ENCODE results near the gene PALD1. TPM values are rescaled to one million over a fixed set of nuclear protein-coding genes. Genes with fewer than 3 reads are reported as not detected.

Gene PALD1
- total RNA-seq, 4 donors from 2014 or later, result 1.4 to 5.2 (median 4.0) TPM

DNA sequence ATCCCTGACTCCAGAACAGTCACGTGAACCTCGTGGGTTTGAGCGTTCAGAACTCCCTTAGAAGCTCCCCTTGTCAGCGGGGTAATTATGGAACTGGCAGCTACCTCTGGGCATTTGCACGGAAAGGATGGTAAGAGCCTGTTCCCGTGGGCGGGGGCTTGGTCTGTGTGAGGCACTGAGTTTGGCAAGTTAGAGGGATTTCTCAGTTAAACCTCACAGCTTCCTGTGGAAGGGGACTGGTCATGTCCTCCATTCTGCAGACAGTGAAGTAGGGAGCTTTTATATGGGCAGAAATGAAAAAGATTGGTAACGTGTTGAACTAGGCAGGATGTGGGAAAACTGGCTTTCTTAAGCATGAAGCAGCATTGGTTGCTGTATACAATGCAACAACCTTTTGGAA is 16.0 kb downstream of the PALD1 start:
- Histone ChIP-seq H3K27ac (peak overlapping the region; percentile 35 to 53 (median 46)), H3K36me3 (no peaks in the 10 kb centered on the region), H3K4me1 (peaks cover 0 to 26% (median 2%) of the 10 kb centered on the region in 4 donors), H3K9me3 (no peaks in the 10 kb centered on the region), H3K27me3 (no peaks in the 10 kb centered on the region), H3K4me3 (no peak overlapping the region)
- intact Hi-C loops (cut with DNase I; ENCODE audit: low total_unique reads), result no loop called here
- 57 to 66% methylated on average over 4 to 8 of the region's 8 CpGs for WGBS, 2 donors (ENCODE audit: low coverage in 1 of 2)
- TF ChIP-seq, protein P1, sequence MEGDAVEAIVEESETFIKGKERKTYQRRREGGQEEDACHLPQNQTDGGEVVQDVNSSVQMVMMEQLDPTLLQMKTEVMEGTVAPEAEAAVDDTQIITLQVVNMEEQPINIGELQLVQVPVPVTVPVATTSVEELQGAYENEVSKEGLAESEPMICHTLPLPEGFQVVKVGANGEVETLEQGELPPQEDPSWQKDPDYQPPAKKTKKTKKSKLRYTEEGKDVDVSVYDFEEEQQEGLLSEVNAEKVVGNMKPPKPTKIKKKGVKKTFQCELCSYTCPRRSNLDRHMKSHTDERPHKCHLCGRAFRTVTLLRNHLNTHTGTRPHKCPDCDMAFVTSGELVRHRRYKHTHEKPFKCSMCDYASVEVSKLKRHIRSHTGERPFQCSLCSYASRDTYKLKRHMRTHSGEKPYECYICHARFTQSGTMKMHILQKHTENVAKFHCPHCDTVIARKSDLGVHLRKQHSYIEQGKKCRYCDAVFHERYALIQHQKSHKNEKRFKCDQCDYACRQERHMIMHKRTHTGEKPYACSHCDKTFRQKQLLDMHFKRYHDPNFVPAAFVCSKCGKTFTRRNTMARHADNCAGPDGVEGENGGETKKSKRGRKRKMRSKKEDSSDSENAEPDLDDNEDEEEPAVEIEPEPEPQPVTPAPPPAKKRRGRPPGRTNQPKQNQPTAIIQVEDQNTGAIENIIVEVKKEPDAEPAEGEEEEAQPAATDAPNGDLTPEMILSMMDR (IDR thresholded peaks at IDR 0.05), result no peak
- no peak for TF ChIP-seq POLR2A (IDR thresholded peaks at IDR 0.05)
- no peak for TF ChIP-seq EP300 (IDR thresholded peaks at IDR 0.05; ENCODE audit: low read depth)
- TF ChIP-seq POLR2AphosphoS5 (IDR thresholded peaks at IDR 0.05), result no peak
- in situ Hi-C loops (cut with MboI; ENCODE audit: low pct_ligation_motif_present in 1 of 4, low pct_unique_long_range_greater_than_20kb in 1 of 4, low sequenced_read_pairs in 3 of 4), result no loop called here
- no peak for DNase-seq

DNA sequence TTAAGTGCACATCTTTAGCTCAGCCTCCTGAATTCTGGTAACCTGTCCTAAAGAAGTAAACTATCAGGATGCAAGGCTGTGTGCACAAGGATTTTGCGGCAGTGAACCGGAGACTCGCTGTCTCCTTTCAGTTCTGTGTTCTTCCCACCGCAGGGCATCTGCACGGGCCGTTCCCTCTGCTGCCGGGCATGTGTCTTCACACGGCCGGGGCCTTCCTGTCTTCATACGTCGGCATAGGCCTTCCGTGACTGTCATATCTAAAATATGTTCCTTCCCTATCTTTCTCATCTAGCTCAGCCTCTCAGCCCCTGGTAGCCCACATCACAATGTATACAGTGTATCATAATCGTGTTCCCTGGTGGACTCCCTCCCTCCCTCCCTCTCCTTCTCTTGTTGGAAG is 16.4 kb downstream of the PALD1 start:
- TF ChIP-seq, protein P1 (IDR thresholded peaks at IDR 0.05), result no peak
- TF ChIP-seq EP300 (IDR thresholded peaks at IDR 0.05; ENCODE audit: low read depth), result peak; percentile 30
- peak; percentile 52 for DNase-seq
- H3K27ac ChIP-seq, result peak overlapping the region; percentile 35 to 53 (median 46)
- no peak overlapping the region for H3K4me3 ChIP-seq
- H3K27me3 ChIP-seq, result no peaks in the 10 kb centered on the region
- in situ Hi-C loops (cut with MboI; ENCODE audit: low pct_ligation_motif_present in 1 of 4, low pct_unique_long_range_greater_than_20kb in 1 of 4, low sequenced_read_pairs in 3 of 4), result no loop called here
- H3K36me3 ChIP-seq, result no peaks in the 10 kb centered on the region
- H3K9me3 ChIP-seq, result no peaks in the 10 kb centered on the region
- intact Hi-C loops (cut with DNase I; ENCODE audit: low total_unique reads), result no loop called here
- peaks cover 0 to 28% (median 2%) of the 10 kb centered on the region in 4 donors for H3K4me1 ChIP-seq
- WGBS, 2 donors (ENCODE audit: low coverage in 1 of 2), result 61 to 81% methylated on average over 13 of the region's 13 CpGs

DNA sequence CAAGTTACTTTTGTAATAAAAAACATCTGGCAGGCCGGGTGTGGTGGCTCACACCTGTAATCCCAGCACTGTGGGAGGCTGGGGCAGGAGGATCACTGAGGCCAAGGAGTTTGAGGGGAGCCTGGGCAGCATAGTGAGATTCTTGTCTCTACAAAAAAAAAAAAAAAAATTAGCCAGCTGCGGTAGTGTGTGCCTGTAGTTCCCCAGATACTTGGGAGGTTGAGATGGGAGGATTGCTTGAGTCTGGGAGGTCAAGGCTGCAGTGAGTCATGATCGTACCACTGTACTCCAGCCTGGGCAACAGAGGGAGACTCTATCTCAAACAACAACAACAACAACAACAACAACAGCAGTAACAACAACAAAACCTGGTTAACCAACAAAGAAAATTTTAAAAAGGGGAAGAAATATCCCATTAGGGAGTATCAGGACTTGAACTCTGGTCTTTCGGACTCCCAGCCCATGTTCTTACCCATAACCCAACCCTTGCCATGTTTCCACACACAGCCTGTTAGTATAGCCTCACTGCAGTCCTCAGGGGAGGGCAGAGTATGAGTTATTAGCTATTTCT is 17.2 kb downstream of the PALD1 start:
- DNase-seq, result no peak
- intact Hi-C loops (cut with DNase I; ENCODE audit: low total_unique reads), result no loop called here
- Histone ChIP-seq H3K9me3 (no peaks in the 10 kb centered on the region), H3K27ac (peak overlapping the region in 2 of 4 donors; percentile 19 to 53), H3K27me3 (no peaks in the 10 kb centered on the region), H3K4me1 (peaks cover 0 to 36% (median 2%) of the 10 kb centered on the region in 4 donors), H3K36me3 (no peaks in the 10 kb centered on the region), H3K4me3 (no peak overlapping the region)
- in situ Hi-C loops (cut with MboI; ENCODE audit: low pct_ligation_motif_present in 1 of 4, low pct_unique_long_range_greater_than_20kb in 1 of 4, low sequenced_read_pairs in 3 of 4), result no loop called here
- whole genome bisulfite sequencing, 2 donors (ENCODE audit: low coverage in 1 of 2), result 79 to 94% methylated on average over 4 of the region's 4 CpGs
- no peak for TF ChIP-seq EP300 (IDR thresholded peaks at IDR 0.05; ENCODE audit: low read depth)
- no peak for TF ChIP-seq POLR2A (IDR thresholded peaks at IDR 0.05)
- TF ChIP-seq, protein P1 (IDR thresholded peaks at IDR 0.05), result no peak
- TF ChIP-seq POLR2AphosphoS5 (IDR thresholded peaks at IDR 0.05), result no peak

DNA sequence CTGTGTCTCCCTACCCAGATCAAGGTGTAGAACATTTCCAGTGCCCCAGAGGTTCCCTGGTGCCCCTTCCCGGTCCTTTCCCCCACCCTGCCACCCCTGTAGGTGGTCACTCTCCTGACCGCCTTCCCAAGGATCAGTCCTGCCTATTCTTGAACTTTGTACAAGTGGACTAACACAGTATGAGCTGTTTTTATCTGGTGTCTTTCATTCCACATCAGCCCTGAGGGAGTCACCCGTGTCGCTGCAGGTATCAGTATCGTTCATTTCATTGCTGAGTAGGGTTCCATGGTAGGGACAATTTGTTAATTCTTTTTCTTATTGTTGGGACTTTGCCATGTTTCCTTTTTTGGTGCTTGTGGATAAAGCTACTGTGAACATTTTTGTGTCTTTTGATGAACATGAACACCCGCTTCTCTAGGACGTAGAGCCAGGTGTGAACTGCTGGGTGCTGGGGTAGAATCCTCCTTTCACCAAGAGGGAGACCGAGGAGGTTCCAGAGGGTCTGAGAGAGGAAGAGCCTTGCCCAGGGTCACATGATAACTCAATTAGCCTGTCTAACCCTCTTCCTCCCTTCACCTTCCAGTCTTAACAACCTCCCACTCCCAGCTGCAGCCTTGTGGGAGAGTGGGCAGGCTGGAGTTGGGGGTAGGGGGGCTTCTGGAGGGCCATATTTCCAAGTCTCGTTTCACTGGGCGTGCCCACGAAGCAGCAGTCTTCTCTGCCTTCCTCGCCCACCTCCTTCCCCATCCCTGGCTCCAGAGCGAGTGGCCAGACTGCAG is 18.0 kb downstream of the PALD1 start:
- in situ Hi-C loops (cut with MboI; ENCODE audit: low pct_ligation_motif_present in 1 of 4, low pct_unique_long_range_greater_than_20kb in 1 of 4, low sequenced_read_pairs in 3 of 4), result no loop called here
- H3K9me3 ChIP-seq, result no peaks in the 10 kb centered on the region
- TF ChIP-seq POLR2AphosphoS5 (IDR thresholded peaks at IDR 0.05), result no peak
- TF ChIP-seq POLR2A (IDR thresholded peaks at IDR 0.05), result no peak
- TF ChIP-seq, protein P1 (IDR thresholded peaks at IDR 0.05), result no peak
- no peak for TF ChIP-seq EP300 (IDR thresholded peaks at IDR 0.05; ENCODE audit: low read depth)

More for the DNA sequence above, 18.0 kb downstream of the PALD1 start:
- no peak for DNase-seq
- WGBS, 2 donors (ENCODE audit: low coverage in 1 of 2), result 81 to 85% methylated on average over 5 to 13 of the region's 13 CpGs
- intact Hi-C loops (cut with DNase I; ENCODE audit: low total_unique reads), result no loop called here
- Histone ChIP-seq H3K27me3 (no peaks in the 10 kb centered on the region), H3K27ac (no peak overlapping the region), H3K36me3 (no peaks in the 10 kb centered on the region), H3K4me1 (peaks cover 0 to 37% (median 0%) of the 10 kb centered on the region in 4 donors), H3K4me3 (no peak overlapping the region)
